ENCODE measurements around the gene RCSD1.

The RCSD1 gene

DNA sequence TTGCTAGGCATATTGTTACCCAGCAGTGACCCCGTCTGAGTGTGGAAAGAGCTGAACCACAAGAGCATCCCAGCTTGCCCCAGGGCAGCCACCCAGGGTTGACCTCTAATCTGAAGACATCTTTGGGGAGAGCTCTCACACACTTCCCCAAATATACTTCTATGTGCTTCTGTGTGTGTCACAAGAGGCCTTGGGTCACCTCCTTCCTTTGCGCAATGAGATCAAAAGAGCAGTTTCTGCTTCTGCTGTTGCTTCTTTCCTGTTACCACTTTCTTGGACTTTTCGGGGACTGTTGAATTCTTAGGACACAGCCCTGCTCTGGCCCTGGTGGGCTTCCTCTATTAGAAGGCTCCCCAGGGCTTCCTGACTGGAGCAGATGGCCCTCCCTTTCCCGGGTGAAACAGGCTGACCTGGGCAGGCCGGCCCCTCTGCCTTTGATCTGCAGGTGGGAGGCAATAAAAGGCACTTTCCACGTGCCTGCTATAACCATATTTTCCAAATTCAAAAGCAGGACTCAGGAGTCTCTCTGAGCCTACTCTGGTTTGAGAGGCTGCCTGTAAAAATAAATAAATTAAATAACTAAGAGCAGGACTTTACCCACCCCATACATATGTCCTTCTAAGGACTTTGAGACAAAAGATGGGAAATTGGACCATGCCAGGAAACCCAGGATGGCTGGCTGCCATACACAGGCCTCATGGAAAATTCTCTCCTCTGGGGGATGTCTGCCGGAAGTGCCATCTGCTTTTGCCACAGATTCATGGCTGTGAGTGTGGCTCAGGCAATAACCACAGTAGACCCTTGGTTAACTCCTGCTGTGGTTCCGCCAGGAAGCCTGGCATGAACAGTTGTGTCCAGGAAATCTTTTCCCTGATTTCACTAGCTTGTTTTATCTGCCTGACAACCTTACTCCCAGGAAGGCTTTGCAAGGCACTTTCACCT is 28.3 kb upstream of the RCSD1 start:
- Histone ChIP-seq H3K4me2 (ENCODE audit: low read length) (no peak overlapping the region), H3K9ac (ENCODE audit: low read length) (no peak overlapping the region), H3K9me3 (ENCODE audit: insufficient read depth, low read length) (no peaks in the 10 kb centered on the region), H2AFZ (ENCODE audit: low read depth, low read length) (no peak overlapping the region), H3K27ac (ENCODE audit: low read length) (no peak overlapping the region), H3K79me2 (ENCODE audit: low read length) (no peaks in the 10 kb centered on the region), H3K36me3 (replicated peaks; ENCODE audit: low read depth, low read length) (no peaks in the 10 kb centered on the region), H3K4me3 (ENCODE audit: low read length) (no peak overlapping the region), H3K4me1 (ENCODE audit: low read length) (peaks cover 8% of the 10 kb centered on the region), H3K27me3 (ENCODE audit: low read depth, low read length) (no peaks in the 10 kb centered on the region), H4K20me1 (ENCODE audit: insufficient read depth, low read length) (no peaks in the 10 kb centered on the region)
- TF ChIP-seq EZH2phosphoT487 (IDR thresholded peaks at IDR 0.05; ENCODE audit: low read depth) = no peak
- TF ChIP-seq, protein P1, sequence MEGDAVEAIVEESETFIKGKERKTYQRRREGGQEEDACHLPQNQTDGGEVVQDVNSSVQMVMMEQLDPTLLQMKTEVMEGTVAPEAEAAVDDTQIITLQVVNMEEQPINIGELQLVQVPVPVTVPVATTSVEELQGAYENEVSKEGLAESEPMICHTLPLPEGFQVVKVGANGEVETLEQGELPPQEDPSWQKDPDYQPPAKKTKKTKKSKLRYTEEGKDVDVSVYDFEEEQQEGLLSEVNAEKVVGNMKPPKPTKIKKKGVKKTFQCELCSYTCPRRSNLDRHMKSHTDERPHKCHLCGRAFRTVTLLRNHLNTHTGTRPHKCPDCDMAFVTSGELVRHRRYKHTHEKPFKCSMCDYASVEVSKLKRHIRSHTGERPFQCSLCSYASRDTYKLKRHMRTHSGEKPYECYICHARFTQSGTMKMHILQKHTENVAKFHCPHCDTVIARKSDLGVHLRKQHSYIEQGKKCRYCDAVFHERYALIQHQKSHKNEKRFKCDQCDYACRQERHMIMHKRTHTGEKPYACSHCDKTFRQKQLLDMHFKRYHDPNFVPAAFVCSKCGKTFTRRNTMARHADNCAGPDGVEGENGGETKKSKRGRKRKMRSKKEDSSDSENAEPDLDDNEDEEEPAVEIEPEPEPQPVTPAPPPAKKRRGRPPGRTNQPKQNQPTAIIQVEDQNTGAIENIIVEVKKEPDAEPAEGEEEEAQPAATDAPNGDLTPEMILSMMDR (IDR thresholded peaks at IDR 0.05; ENCODE audit: low read depth, low read length) = no peak

DNA sequence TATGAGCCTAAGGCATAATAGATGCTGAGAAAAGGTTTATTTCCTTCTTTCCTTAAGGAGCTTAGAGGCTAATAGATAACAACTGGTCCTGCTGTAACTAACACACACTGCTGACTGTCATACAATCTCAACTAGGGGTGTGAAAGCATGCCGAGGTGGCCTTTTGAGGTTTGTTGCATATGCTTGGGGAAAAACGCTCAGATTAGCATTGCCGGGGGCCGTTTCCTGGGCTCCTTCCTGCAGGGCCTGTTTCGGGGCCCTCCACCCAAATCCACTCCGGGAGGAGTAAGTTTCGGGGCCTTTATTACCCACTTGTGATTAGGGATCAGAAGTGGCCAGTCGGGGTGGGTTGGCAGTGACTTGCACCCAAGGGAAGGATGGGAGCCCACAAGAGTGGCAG is 27.2 kb upstream of the RCSD1 start:
- H3K4me1 ChIP-seq (ENCODE audit: low read length) = peaks cover 8% of the 10 kb centered on the region
- H3K27me3 ChIP-seq (ENCODE audit: low read depth, low read length) = no peaks in the 10 kb centered on the region
- no peak for TF ChIP-seq EZH2phosphoT487 (IDR thresholded peaks at IDR 0.05; ENCODE audit: low read depth)
- TF ChIP-seq, protein P1 (IDR thresholded peaks at IDR 0.05; ENCODE audit: low read depth, low read length) = no peak
- H4K20me1 ChIP-seq (ENCODE audit: insufficient read depth, low read length) = no peaks in the 10 kb centered on the region
- H3K36me3 ChIP-seq (replicated peaks; ENCODE audit: low read depth, low read length) = no peaks in the 10 kb centered on the region
- H3K4me3 ChIP-seq (ENCODE audit: low read length) = no peak overlapping the region
- H3K9me3 ChIP-seq (ENCODE audit: insufficient read depth, low read length) = no peaks in the 10 kb centered on the region
- no peak overlapping the region for H3K27ac ChIP-seq (ENCODE audit: low read length)
- H3K79me2 ChIP-seq (ENCODE audit: low read length) = no peaks in the 10 kb centered on the region
- no peak overlapping the region for H3K4me2 ChIP-seq (ENCODE audit: low read length)
- no peak overlapping the region for H3K9ac ChIP-seq (ENCODE audit: low read length)
- no peak overlapping the region for H2AFZ ChIP-seq (ENCODE audit: low read depth, low read length)

DNA sequence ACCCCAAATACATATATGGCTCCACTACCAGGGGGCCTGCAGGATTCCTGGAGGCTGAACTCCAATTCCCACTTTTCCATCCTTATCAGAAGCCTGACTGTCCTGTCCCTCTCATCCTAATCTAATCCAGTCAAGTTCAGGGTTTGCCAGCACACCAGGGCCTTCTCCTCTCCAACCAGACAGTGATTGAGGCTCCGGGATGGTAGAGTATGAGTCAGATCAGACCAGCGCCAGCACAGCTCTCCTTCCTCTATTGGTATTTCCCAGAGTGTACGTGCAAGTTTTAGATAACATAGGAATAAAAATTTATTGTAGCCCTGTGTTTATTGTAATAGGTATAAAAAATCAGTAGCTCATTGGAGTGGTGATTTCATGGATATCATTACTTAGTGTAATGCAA is 24.5 kb upstream of the RCSD1 start:
- no peak overlapping the region for H2AFZ ChIP-seq (ENCODE audit: low read depth, low read length)
- H3K4me3 ChIP-seq (ENCODE audit: low read length) = no peak overlapping the region
- no peaks in the 10 kb centered on the region for H3K9me3 ChIP-seq (ENCODE audit: insufficient read depth, low read length)
- no peaks in the 10 kb centered on the region for H3K4me1 ChIP-seq (ENCODE audit: low read length)
- no peaks in the 10 kb centered on the region for H3K36me3 ChIP-seq (replicated peaks; ENCODE audit: low read depth, low read length)
- H4K20me1 ChIP-seq (ENCODE audit: insufficient read depth, low read length) = no peaks in the 10 kb centered on the region
- no peaks in the 10 kb centered on the region for H3K79me2 ChIP-seq (ENCODE audit: low read length)
- no peak overlapping the region for H3K9ac ChIP-seq (ENCODE audit: low read length)
- H3K27ac ChIP-seq (ENCODE audit: low read length) = no peak overlapping the region
- no peak for TF ChIP-seq EZH2phosphoT487 (IDR thresholded peaks at IDR 0.05; ENCODE audit: low read depth)
- TF ChIP-seq, protein P1 (IDR thresholded peaks at IDR 0.05; ENCODE audit: low read depth, low read length) = no peak
- H3K4me2 ChIP-seq (ENCODE audit: low read length) = no peak overlapping the region
- H3K27me3 ChIP-seq (ENCODE audit: low read depth, low read length) = 0 out of 2 replicates have a peak, but pooled peaks cover 2% of the 10 kb centered on the region

DNA sequence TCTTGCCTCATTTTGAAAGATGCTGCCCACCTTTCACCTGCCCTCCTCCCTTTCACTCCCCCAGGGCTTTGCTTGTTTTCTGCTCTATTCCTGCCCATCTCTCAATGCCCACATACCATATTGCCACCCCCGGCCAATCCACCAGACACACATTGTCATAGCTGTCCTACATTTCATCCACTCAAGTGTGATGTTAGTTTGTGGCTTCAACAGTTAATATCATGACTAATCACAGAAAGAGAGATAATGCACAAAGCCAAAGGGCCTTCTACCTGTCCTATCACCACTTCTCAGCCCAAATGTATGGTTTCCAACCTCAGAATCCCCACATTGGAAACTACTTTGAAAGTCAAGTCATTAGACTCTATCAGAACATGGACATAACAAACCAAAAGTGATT is 18.0 kb upstream of the RCSD1 start:
- H3K4me3 ChIP-seq (ENCODE audit: low read length) = no peak overlapping the region
- H3K36me3 ChIP-seq (replicated peaks; ENCODE audit: low read depth, low read length) = no peaks in the 10 kb centered on the region
- H3K27ac ChIP-seq (ENCODE audit: low read length) = no peak overlapping the region
- peaks cover 10% of the 10 kb centered on the region; the same call in 1 of the 2 replicates for H3K27me3 ChIP-seq (ENCODE audit: low read depth, low read length)
- H3K4me1 ChIP-seq (ENCODE audit: low read length) = peaks cover 7% of the 10 kb centered on the region
- no peaks in the 10 kb centered on the region for H3K79me2 ChIP-seq (ENCODE audit: low read length)
- no peaks in the 10 kb centered on the region for H4K20me1 ChIP-seq (ENCODE audit: insufficient read depth, low read length)
- H3K4me2 ChIP-seq (ENCODE audit: low read length) = no peak overlapping the region
- peaks cover 9% of the 10 kb centered on the region for H3K9me3 ChIP-seq (ENCODE audit: insufficient read depth, low read length)
- no peak overlapping the region for H3K9ac ChIP-seq (ENCODE audit: low read length)
- TF ChIP-seq EZH2phosphoT487 (IDR thresholded peaks at IDR 0.05; ENCODE audit: low read depth) = no peak
- TF ChIP-seq, protein P1 (IDR thresholded peaks at IDR 0.05; ENCODE audit: low read depth, low read length) = no peak
- H2AFZ ChIP-seq (ENCODE audit: low read depth, low read length) = no peak overlapping the region
